Neural crest cell (in vitro differentiated cells): Measurements from ENCODE around the gene GAMT. TPM values are rescaled to one million over a fixed set of nuclear protein-coding genes. Genes with fewer than 3 reads are reported as not detected.

Source experiments
- DNase-seq: peaks from one replicate; pipeline ENCODE4 v3.0.0; 2021; ENCODE audit warnings: low read depth, mixed read lengths, low spot score
- H3K27ac Mint-ChIP-seq: one replicate; pipeline ENCODE4 v1.8.0; 2021; ENCODE audit warnings: mild to moderate bottlenecking, mixed read lengths; ENCODE audit not compliant: unreplicated experiment
- H3K27me3 Mint-ChIP-seq: 2 replicates; pipeline ENCODE4 v1.8.0; 2021; ENCODE audit warnings: low read depth, mild to moderate bottlenecking, mixed read lengths
- H3K36me3 Mint-ChIP-seq: 2 replicates; pipeline ENCODE4 v1.8.0; 2021; ENCODE audit warnings: low read depth, mild to moderate bottlenecking, mixed read lengths
- H3K4me1 Mint-ChIP-seq: 2 replicates; pipeline ENCODE4 v1.8.0; 2021; ENCODE audit warnings: mixed read lengths
- H3K4me3 Mint-ChIP-seq: one replicate; pipeline ENCODE4 v1.8.0; 2021; ENCODE audit warnings: mild to moderate bottlenecking, mixed read lengths
- H3K9me3 Mint-ChIP-seq: 2 replicates; pipeline ENCODE4 v1.8.0; 2021; ENCODE audit warnings: mixed read lengths
- long read RNA-seq: library from polyadenylated mRNA; unstranded; transcript quantifications from one replicate; pipeline ENCODE4 v2.0.0, GENCODE V29; 2020
- total RNA-seq: library from RNA; stranded (reverse); gene quantifications from 2 replicates; pipeline ENCODE4 v1.2.1, GENCODE V29; 2021
- TF ChIP-seq, protein P1 (sequence below): fragments of 200-600 bp; sonication (generic); conservative IDR thresholded peaks from 2 replicates; pipeline ENCODE4 v1.5.0; 2021; ENCODE audit warnings: antibody characterized with exemption, mild to moderate bottlenecking

Gene GAMT
- 42.6 and 45.6 TPM in 2 replicates for total RNA-seq
- long read RNA-seq, partial matches to known transcripts = 0 of 2 reads
- long read RNA-seq, other reads (novel, unspliced or antisense) = 1 of 2 reads

DNA sequence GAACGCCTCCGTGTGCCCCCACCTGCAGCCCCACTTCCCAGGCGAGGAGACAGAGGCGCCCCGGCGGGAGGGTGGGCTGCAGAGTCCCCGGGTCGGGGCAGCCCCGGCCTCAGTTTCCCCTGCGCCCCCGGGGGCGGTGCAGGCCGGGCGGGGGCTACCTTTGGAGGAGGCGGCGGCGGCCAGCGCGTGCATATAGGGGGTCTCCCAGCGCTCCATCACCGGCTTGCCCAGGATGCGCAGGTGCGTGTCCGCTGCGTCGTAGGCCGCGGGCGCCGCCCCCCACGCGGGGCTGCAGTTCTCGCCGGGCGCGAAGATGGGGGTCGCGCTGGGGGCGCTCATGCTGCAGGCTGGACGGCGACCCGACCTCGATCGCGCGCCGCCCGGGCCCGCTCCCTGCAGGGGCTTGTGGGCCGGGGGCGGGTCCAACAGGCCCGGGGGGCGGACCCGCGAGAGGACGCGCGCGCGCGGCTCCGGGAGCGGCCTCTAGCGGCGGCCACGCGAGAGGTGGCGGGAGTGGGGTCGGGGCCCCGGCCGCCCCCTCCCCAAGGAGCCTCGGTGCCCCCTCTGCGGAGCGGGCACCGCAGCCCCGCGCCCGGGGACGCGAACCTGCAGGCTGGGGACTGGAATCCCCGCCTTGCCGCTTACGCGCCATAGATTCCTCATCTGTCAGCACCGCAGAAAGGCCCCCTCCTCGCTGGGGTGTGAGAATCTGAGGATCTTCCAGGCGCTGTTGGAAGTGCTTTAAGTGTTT, at the start of gene GAMT:
GAMT (minus strand) TSS at position 405 of the 751 bp plus-strand sequence; CDS start at position 339, 66 bp downstream.
- no peaks in the 10 kb centered on the region for H3K36me3 Mint-ChIP-seq
- H3K9me3 Mint-ChIP-seq = no peaks in the 10 kb centered on the region
- peak; percentile 45 for DNase-seq
- TF ChIP-seq, protein P1, sequence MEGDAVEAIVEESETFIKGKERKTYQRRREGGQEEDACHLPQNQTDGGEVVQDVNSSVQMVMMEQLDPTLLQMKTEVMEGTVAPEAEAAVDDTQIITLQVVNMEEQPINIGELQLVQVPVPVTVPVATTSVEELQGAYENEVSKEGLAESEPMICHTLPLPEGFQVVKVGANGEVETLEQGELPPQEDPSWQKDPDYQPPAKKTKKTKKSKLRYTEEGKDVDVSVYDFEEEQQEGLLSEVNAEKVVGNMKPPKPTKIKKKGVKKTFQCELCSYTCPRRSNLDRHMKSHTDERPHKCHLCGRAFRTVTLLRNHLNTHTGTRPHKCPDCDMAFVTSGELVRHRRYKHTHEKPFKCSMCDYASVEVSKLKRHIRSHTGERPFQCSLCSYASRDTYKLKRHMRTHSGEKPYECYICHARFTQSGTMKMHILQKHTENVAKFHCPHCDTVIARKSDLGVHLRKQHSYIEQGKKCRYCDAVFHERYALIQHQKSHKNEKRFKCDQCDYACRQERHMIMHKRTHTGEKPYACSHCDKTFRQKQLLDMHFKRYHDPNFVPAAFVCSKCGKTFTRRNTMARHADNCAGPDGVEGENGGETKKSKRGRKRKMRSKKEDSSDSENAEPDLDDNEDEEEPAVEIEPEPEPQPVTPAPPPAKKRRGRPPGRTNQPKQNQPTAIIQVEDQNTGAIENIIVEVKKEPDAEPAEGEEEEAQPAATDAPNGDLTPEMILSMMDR = peak; percentile 59
- no peak within 1 kb of the TSS for H3K27ac Mint-ChIP-seq
- H3K4me1 Mint-ChIP-seq = peaks cover under 1% of the 10 kb centered on the region
- H3K4me3 Mint-ChIP-seq = peak within 1 kb of the TSS; percentile 76
- H3K27me3 Mint-ChIP-seq = no peaks in the 10 kb centered on the region

DNA sequence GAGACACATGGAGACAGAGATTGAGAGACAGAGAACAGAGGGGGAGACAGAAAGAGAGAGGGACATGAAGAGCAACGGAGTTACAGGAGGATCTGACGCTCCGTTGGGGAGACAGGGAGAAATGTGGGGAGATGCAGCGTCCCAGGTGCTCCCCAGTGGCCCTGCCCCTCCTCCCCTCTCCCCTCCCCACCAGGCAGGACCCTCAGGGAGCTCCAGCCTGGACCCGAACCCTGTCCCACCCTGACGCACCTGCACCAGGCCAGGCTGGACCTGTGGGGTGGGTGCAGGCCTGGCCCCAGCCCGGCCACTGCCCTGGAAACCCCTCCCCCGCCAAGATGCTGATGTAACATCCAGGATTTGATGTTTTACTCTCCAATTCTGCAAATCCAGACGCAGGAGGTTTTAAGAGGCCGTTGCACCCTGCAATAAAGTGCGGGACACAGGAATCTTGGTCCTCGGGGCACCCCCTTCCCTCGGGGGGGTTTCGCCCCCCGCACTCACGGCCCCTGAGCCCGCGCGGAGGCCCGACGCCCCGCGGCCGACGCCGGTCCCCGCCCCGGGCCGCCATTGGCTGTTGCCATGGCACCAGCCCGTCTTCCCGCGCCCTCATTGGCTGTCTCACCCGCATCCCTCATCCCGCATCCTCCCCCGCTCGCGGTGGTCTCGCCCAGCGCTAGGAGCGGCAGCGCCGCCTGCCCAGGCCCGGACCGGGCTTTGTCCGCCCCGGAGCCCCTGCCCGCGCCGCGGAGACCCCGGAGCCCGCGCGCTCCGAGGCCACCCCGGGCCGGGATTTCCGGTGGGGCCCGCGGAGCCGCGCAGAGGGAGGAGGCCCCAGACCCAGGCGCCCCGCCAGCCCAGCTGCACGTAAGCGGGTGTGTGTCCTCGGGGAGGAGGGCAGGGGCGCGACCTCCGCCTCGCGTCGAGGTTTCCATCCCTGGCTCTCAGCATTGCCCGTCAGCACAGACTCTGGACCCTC, 48.4 kb upstream of the GAMT start, which contains the start of gene APC2:
APC2 (plus strand) TSS at position 655 of the 976 bp plus-strand sequence. CDS start 2,881 bp downstream, outside the sequence.
- Mint-ChIP-seq H3K36me3 (no peaks in the 10 kb centered on the region), H3K27ac (peak within 1 kb of the TSS; percentile 83), H3K4me3 (peak within 1 kb of the TSS; percentile 85), H3K4me1 (peaks cover 34% of the 10 kb centered on the region), H3K27me3 (peaks cover 57% of the 10 kb centered on the region), H3K9me3 (no peaks in the 10 kb centered on the region)
- TF ChIP-seq, protein P1 = no peak
- DNase-seq = peak; percentile 75

DNA sequence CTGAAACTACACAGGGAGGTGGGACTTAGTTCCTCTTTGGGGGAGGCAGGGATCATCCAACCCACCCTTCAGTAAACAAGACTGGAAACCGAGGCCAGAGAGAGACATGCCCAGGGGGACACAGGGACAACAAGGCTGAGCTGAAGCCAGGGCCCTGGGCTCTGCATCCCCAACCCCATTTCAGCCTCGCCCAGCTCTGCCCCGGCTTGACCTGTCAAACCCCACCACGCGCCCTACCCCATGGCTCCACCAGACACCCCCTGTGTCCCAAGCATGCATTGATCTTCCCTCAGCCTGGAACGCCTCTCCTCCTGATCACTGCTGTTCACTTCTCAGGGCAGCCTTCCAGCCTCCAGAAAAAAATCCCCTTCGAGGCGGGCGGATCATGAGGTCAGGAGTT, 46.6 kb upstream of the GAMT start:
- H3K27me3 Mint-ChIP-seq = peaks cover 57% of the 10 kb centered on the region
- no peaks in the 10 kb centered on the region for H3K9me3 Mint-ChIP-seq
- H3K36me3 Mint-ChIP-seq = no peaks in the 10 kb centered on the region
- TF ChIP-seq, protein P1 = no peak
- no peak for DNase-seq
- H3K4me3 Mint-ChIP-seq = peak overlapping the region; percentile 85
- H3K27ac Mint-ChIP-seq = peak overlapping the region; percentile 83
- H3K4me1 Mint-ChIP-seq = peaks cover 28% of the 10 kb centered on the region

DNA sequence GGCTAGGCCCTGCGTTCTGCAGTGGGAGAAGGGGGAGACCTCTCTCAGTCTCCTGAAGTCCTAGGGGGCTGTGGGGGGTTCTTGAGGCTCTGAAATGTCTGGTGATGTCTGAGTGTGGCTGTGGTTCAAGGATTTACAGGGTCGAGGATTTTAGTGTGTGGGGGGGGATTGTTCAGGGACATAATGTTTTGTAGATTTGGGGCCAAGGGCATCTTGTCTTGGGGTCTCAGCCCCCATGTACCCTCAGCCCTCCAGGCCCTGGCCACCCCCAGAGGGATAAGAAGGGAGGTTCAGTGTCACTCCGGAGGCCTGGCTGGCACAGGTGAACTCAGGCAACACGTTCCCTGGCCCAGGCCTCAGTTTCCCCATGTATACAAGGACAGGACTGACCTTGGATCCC, 46.2 kb upstream of the GAMT start:
- Mint-ChIP-seq H3K4me1 (peaks cover 31% of the 10 kb centered on the region), H3K36me3 (peaks cover 3% of the 10 kb centered on the region), H3K27me3 (peaks cover 60% of the 10 kb centered on the region), H3K4me3 (peak overlapping the region; percentile 85), H3K27ac (peak overlapping the region; percentile 50), H3K9me3 (no peaks in the 10 kb centered on the region)
- TF ChIP-seq, protein P1 = no peak
- no peak for DNase-seq
